ENCODE data around the gene MPO.

The MPO gene

DNA sequence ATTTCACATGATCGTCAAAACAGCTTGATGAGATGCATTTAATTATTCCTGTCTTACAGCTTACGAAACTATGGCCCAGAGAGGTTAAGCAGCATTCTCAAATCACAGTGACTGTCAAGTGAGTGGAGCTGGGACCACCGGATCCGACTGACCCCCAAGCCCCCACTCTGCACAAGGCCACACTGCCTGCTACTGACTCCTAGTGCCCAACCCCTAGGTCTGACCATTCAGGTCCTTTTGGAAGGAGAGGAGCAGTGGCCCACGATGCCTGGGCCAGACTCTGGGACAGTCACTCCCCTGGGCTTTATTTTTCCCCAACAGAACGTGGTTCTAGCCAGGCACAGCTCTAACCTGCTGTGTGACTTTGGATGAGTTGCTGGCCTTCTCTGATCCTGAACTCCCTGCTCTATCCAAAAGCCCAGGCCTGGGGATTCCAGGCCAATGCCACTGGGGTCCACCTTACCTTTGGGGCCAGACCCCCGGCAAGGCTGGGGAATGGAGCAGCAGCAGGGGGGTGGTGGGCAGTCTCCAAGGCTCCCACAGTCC lies 38.0 kb upstream of the MPO start:
- TF ChIP-seq, protein P1, sequence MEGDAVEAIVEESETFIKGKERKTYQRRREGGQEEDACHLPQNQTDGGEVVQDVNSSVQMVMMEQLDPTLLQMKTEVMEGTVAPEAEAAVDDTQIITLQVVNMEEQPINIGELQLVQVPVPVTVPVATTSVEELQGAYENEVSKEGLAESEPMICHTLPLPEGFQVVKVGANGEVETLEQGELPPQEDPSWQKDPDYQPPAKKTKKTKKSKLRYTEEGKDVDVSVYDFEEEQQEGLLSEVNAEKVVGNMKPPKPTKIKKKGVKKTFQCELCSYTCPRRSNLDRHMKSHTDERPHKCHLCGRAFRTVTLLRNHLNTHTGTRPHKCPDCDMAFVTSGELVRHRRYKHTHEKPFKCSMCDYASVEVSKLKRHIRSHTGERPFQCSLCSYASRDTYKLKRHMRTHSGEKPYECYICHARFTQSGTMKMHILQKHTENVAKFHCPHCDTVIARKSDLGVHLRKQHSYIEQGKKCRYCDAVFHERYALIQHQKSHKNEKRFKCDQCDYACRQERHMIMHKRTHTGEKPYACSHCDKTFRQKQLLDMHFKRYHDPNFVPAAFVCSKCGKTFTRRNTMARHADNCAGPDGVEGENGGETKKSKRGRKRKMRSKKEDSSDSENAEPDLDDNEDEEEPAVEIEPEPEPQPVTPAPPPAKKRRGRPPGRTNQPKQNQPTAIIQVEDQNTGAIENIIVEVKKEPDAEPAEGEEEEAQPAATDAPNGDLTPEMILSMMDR (IDR thresholded peaks at IDR 0.05; ENCODE audit: low read depth, low read length) = no peak
- no peak for DNase-seq (ENCODE audit: low read depth in 2 of 2)
- no peak overlapping the region for H3K4me3 ChIP-seq (replicated peaks in 1 of 2; ENCODE audit: low read depth in 2 of 2, low read length in 2 of 2)

DNA sequence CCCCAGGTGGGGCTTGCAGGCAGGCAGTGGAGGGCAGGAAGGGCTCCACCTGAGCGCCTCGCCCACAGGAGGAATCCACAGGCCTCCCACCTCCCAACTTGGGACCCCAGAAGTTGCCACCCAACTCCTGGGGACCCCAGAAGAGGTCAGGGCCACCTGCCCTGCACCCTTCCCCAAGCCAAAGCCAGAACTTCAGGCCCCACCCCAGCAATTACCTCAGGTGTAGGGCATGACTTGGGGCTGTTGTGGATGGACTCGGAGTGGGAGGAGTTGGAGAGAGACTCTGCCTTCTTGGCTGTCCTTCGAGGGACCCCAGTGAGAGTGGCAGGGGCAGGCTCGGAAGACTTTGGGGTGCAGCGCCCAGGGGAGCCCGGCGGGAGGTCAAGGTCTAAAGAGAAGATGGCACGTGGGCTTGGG lies 37.3 kb upstream of the MPO start:
- DNase-seq (ENCODE audit: low read depth in 2 of 2) = no peak
- TF ChIP-seq, protein P1 (IDR thresholded peaks at IDR 0.05; ENCODE audit: low read depth, low read length) = no peak
- no peak overlapping the region for H3K4me3 ChIP-seq (replicated peaks in 1 of 2; ENCODE audit: low read depth in 2 of 2, low read length in 2 of 2)

GRCh38 chr17:58317421-58318064 lies 36.8 kb upstream of the MPO start:
- DNase-seq (ENCODE audit: low read depth in 2 of 2) = peak; percentile 62 to 63
- TF ChIP-seq, protein P1 (IDR thresholded peaks at IDR 0.05; ENCODE audit: low read depth, low read length) = peak; percentile 87

GRCh38 chr17:58316260-58316960 lies 35.7 kb upstream of the MPO start:
- TF ChIP-seq, protein P1 (IDR thresholded peaks at IDR 0.05; ENCODE audit: low read depth, low read length) = no peak

More at GRCh38 chr17:58317421-58318064, 36.8 kb upstream of the MPO start:
- no peak overlapping the region for H3K4me3 ChIP-seq (replicated peaks in 1 of 2; ENCODE audit: low read depth in 2 of 2, low read length in 2 of 2)

GRCh38 chr17:58315750-58316149 lies 35.0 kb upstream of the MPO start:
- TF ChIP-seq, protein P1 (IDR thresholded peaks at IDR 0.05; ENCODE audit: low read depth, low read length) = no peak
- DNase-seq (ENCODE audit: low read depth in 2 of 2) = no peak
- no peak overlapping the region for H3K4me3 ChIP-seq (replicated peaks in 1 of 2; ENCODE audit: low read depth in 2 of 2, low read length in 2 of 2)

More at GRCh38 chr17:58316260-58316960, 35.7 kb upstream of the MPO start:
- no peak overlapping the region for H3K4me3 ChIP-seq (replicated peaks in 1 of 2; ENCODE audit: low read depth in 2 of 2, low read length in 2 of 2)
- DNase-seq (ENCODE audit: low read depth in 2 of 2) = no peak

- TF ChIP-seq, protein P1 (IDR thresholded peaks at IDR 0.05; ENCODE audit: low read depth, low read length) = no peak
- DNase-seq (ENCODE audit: low read depth in 2 of 2) = no peak
- H3K4me3 ChIP-seq (replicated peaks in 1 of 2; ENCODE audit: low read depth in 2 of 2, low read length in 2 of 2) = no peak overlapping the region
Measured at GRCh38 chr17:58315281-58315711, 34.6 kb upstream of the MPO start.

All from cardiac fibroblast (primary cell).